LoVo (cell line): ENCODE data around the gene RAB38.

Experiments used
- DNase-seq: peaks from one replicate; pipeline ENCODE4 v3.0.0-alpha.2; 2016; ENCODE audit warnings: low spot score

RAB38 gene

GRCh38 chr11:88103337-88104206, 71.7 kb downstream of the RAB38 start:
- peak; percentile 43 for DNase-seq

DNA sequence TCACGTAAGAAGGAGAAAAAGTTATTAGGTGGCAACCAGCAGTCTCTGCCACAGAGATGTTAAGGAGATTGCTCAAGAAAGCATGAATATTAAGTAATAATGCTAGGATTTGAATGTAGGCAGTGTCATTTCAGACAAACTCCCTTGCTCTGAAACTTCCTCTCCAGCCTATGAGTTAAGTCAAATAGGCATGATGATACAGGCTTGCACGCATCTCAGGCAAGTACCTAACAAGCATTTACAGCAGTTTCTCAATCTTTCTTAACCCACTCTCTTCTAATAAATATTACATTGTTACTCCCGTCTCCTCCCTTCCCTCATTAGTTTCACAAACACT, 72.7 kb downstream of the RAB38 start:
- DNase-seq, result no peak

- DNase-seq, result no peak
Observed at GRCh38 chr11:88101881-88102597, 73.2 kb downstream of the RAB38 start.

DNA sequence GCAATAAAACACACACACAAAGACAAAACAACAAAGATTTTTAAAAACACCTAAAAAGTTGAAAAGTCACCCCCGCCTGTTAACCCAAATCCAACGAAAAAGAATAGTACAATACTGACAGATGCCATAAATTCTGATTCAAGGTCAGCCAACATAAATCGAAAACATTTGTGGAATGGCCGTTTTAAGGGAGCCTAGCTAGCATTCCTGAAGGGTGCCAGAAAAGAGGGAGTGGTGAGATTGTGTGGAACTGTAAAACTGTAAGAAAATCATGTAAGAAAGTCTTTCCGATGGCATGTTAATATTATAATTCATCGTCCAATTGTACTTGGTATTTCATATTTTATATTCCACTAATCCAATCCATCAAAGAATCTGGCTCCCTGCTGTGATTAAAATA, 75.1 kb downstream of the RAB38 start:
- DNase-seq, result no peak

DNA sequence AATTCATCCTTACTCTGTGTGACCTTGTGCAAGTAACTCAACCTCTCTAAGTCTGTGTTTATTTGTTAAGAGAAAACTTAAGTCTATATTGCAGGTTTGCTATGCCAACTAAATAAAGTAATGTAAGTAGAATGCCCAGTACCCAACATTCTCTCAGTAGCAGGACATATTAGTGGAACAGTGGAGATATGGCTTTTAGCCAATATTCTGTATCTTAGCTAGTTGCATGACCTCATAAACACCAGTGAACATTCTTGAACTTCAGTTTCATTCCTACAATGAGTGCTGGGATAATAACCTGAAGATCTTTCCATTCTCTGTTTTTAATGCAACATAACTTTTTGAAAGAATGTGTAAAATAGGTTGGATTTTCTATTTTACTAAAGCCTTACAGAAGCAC, 77.0 kb downstream of the RAB38 start:
- no peak for DNase-seq

DNA sequence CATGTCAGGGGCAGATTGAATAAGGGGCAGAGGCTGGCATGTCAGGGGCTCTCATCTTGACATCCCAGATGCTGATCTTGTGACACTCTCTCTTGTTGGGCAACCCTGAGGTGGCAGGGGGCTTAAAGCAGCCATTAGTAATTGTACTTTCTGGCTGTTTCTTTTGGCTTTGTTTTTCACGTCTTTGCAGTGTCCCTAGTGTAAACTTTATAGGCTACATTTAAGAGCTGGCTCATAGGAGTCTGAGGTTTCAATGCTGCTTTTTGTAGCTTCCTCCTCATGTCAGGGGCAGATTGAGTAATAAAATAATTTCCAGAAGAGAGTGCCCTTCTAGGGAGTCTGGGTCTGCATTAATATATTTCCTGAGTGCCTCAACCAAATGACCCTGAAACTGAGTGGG, 86.1 kb downstream of the RAB38 start:
- DNase-seq, result no peak

DNA sequence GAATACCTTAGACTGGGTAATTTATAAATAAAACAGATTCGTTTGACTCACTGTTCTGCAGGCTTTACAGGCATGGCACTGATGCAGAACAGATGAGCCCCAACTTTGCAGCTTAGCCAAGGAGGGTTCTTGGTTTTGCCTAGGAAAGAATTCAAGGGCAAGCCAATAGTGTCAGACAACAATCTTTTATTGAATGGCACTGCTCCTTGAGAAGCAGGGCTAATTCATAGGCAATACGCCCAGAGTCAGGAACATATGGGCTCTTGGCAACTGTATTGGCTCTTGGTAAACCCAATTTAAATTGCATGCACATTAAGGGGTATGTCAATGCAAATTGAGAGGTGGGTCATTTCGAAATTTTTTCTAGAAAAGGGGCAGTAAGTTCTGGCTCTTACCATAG, 87.9 kb downstream of the RAB38 start:
- no peak for DNase-seq

DNA sequence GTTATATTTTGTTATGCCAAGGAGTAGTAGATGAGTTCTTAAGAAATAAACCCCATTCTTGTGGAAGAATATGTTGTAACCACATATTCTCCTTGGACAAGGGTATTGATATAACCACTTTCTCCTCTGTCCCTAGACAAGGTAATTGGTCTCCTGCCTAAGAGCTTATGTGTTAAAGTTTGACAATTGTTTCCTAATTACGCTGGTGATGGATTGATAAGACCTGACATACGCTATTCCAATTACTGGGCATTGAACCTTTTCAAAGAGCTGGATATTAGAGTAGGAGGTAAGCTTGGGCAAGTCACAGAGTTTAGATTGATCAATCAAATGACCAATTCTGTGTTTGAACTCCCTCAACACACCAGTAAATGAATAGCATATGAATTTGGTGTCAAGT, 88.9 kb downstream of the RAB38 start:
- no peak for DNase-seq

GRCh38 chr11:88070437-88070836, 104.8 kb downstream of the RAB38 start:
- no peak for DNase-seq

GRCh38 chr11:88068848-88069554, 106.2 kb downstream of the RAB38 start:
- no peak for DNase-seq

GRCh38 chr11:88066090-88066489, 109.2 kb downstream of the RAB38 start:
- no peak for DNase-seq

- no peak for DNase-seq
Observed at GRCh38 chr11:88064097-88064705, 111.0 kb downstream of the RAB38 start.
